DND-41 (cell line): ENCODE measurements around the gene TMEM87B.

Experiments used
- CTCF ChIP-seq: IDR thresholded peaks from 2 replicates; pipeline ENCODE4 v1.5.1; 2012; ENCODE audit warnings: borderline replicate concordance, low read length, moderate library complexity, mild to moderate bottlenecking; ENCODE audit not compliant: poor library complexity, severe bottlenecking; ENCODE audit errors: extremely low read depth
- EZH2 ChIP-seq: IDR thresholded peaks from 3 replicates; pipeline ENCODE4 v1.6.1; 2012; ENCODE audit warnings: borderline replicate concordance, low read depth, mild to moderate bottlenecking, moderate library complexity, low read length, inconsistent platforms; ENCODE audit not compliant: severe bottlenecking

GRCh38 chr2:112121682-112122254 lies 66.7 kb downstream of the TMEM87B start:
- TF ChIP-seq CTCF, result peak; percentile 71
- no peak for TF ChIP-seq EZH2
